ENCODE results near the gene LDAH.

DNA sequence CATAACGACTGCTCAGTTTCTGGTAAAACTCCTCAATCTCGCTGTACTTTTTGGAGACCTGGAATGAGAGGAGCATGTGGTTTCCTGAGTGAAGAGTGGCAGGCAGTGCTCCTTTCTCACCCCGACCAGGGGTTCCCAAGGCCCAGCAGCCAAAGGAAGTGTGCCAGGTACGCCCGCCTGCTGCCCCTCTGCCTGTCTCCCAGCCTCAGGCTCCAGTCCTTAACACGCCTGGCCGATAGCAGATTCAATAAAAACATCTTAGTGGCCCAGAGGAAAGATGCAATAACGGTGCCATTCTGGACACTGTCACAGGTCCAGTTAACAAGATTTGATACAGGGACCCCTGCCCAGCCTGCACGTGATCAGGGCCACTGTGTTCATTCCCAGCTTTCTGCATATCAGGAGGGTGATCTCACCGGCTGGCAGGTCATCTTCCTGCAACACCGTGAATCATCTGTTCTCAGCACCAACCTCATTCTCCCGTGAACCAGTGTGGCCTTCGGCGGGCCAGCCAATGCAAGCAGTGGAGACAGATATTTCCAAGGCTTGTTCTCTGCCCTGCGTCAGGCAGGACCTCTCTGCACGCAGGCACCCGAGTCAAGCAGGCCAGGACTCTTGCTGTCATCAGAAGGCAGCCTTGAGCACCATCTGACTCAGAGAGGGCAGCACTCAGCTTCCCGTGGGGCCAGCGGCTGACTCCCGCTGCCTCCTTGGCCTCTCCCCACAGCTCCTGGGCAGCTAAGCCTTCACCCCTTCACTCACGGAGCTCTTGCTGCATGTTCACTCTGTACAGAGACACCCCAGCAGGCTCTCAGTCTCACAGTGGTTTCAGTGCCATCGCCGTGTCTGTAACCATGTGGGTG lies 181.5 kb downstream of the LDAH start:
- TF ChIP-seq POLR2AphosphoS5 (IDR thresholded peaks at IDR 0.05) (peak in 2 of 3 donors; percentile 38 to 68), POLR2A (IDR thresholded peaks at IDR 0.05) (no peak)
- TF ChIP-seq, protein P1, sequence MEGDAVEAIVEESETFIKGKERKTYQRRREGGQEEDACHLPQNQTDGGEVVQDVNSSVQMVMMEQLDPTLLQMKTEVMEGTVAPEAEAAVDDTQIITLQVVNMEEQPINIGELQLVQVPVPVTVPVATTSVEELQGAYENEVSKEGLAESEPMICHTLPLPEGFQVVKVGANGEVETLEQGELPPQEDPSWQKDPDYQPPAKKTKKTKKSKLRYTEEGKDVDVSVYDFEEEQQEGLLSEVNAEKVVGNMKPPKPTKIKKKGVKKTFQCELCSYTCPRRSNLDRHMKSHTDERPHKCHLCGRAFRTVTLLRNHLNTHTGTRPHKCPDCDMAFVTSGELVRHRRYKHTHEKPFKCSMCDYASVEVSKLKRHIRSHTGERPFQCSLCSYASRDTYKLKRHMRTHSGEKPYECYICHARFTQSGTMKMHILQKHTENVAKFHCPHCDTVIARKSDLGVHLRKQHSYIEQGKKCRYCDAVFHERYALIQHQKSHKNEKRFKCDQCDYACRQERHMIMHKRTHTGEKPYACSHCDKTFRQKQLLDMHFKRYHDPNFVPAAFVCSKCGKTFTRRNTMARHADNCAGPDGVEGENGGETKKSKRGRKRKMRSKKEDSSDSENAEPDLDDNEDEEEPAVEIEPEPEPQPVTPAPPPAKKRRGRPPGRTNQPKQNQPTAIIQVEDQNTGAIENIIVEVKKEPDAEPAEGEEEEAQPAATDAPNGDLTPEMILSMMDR (IDR thresholded peaks at IDR 0.05) = no peak
